Dendritic cell treated with granulocyte-macrophage colony-stimulating factor and Interleukin-4, amounts not matched to agents 40 ng/mL and 50 ng/mL, for 4 days (primary cell): ENCODE data around the gene LIN28B.
"Not testable (repeated sequence)": the region's sequence is repeated elsewhere in the genome, so short reads cannot be mapped to it uniquely, and the experiment has no call there.

Source experiments
- H3K27ac Mint-ChIP-seq: one replicate; pipeline ENCODE4 v1.8.0; 2022; ENCODE audit warnings: mild to moderate bottlenecking, mixed read lengths
- H3K27me3 Mint-ChIP-seq: one replicate; pipeline ENCODE4 v1.8.0; 2022; ENCODE audit warnings: mild to moderate bottlenecking, mixed read lengths
- H3K36me3 Mint-ChIP-seq: one replicate; pipeline ENCODE4 v1.8.0; 2022; ENCODE audit warnings: low read depth, mixed read lengths
- H3K4me1 Mint-ChIP-seq: one replicate; pipeline ENCODE4 v1.8.0; 2022; ENCODE audit warnings: low read depth, mixed read lengths
- H3K4me3 Mint-ChIP-seq: one replicate; pipeline ENCODE4 v1.8.0; 2022; ENCODE audit warnings: mild to moderate bottlenecking, moderate library complexity, mixed read lengths
- H3K9me3 Mint-ChIP-seq: one replicate; pipeline ENCODE4 v1.8.0; 2022; ENCODE audit warnings: mixed read lengths
- intact Hi-C: fragments of 100-400 bp; cut with micrococcal nuclease; formaldehyde crosslinking; loops from one replicate; pipeline ENCODE4 v1.15.0; 2022

Gene LIN28B

DNA sequence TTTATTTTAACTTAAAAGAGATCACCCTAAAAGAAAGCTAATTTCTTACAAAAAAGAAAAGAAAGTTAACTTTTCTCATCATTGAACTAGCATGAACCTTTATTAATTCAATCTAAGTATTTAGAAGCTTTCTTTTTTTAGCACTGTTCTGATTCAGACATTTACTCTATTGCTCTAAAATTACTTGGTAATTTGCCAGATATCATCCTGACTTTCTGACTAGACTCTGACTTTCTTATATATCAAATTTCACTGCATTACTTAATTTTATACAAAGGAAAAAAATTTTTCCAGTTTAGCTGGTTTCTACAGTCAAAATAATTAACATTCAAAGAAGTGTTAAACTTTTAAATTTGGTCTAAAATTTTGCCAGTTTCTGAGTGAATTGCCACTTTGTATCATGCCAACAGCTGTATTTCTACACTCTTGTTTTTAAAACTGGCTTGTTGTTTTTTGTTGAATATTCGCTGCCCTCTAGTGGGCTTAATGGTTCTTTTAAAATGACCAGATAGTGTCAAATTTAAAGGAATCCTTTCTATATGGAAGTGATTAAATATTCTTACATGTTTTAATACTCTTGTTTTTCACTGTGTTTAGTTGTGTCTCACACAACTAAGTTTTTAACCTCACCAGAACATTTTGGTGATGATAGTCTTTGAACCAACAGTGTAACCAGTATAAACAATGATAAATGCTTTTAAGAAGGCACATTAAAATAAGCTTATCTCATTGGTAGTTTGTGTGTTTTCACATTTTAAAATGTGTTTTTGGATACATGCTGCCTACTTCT, 120.9 kb downstream of the LIN28B start:
- H3K4me1 Mint-ChIP-seq: no peaks in the 10 kb centered on the region
- no peaks in the 10 kb centered on the region for H3K36me3 Mint-ChIP-seq
- H3K4me3 Mint-ChIP-seq: no peak overlapping the region
- H3K27ac Mint-ChIP-seq: no peak overlapping the region
- intact Hi-C loops: loop anchor here (5.0 kb wide), 2 partner anchors 135 to 285 kb away; no protein-coding TSS in a partner anchor
- H3K27me3 Mint-ChIP-seq: no peaks in the 10 kb centered on the region
- H3K9me3 Mint-ChIP-seq: no peaks in the 10 kb centered on the region

DNA sequence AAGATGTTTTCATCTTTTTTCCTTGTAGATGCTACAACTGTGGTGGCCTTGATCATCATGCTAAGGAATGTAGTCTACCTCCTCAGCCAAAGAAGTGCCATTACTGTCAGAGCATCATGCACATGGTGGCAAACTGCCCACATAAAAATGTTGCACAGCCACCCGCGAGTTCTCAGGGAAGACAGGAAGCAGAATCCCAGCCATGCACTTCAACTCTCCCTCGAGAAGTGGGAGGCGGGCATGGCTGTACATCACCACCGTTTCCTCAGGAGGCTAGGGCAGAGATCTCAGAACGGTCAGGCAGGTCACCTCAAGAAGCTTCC, 121.4 kb downstream of the LIN28B start:
- H3K36me3 Mint-ChIP-seq: no peaks in the 10 kb centered on the region
- no peak overlapping the region for H3K4me3 Mint-ChIP-seq
- H3K4me1 Mint-ChIP-seq: no peaks in the 10 kb centered on the region
- H3K9me3 Mint-ChIP-seq: no peaks in the 10 kb centered on the region
- H3K27me3 Mint-ChIP-seq: no peaks in the 10 kb centered on the region
- H3K27ac Mint-ChIP-seq: no peak overlapping the region
- intact Hi-C loops: loop anchor here (5.0 kb wide), 2 partner anchors 136 to 286 kb away; no protein-coding TSS in a partner anchor

DNA sequence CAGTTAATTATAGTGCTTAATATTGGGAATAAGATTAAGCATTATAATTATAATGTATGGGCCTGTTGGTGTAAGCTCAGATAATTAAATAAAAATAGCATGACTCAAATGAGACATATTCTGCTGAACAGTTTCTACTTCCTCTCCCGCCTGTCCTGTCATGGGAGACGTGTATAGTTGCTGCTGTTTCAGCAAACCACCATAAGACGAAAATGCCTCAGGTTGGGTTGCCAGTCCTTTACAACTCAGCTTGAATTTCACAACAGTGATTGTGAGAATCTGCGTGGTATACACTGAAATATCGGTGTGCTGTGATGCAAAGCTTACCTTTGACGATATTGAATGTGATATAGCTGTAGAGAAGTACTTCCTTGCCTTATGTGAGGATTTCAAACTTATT, 123.4 kb downstream of the LIN28B start:
- no peak overlapping the region for H3K4me3 Mint-ChIP-seq
- H3K9me3 Mint-ChIP-seq: no peaks in the 10 kb centered on the region
- no peaks in the 10 kb centered on the region for H3K4me1 Mint-ChIP-seq
- H3K27me3 Mint-ChIP-seq: no peaks in the 10 kb centered on the region
- intact Hi-C loops: no loop called here
- H3K36me3 Mint-ChIP-seq: no peaks in the 10 kb centered on the region
- H3K27ac Mint-ChIP-seq: no peak overlapping the region

DNA sequence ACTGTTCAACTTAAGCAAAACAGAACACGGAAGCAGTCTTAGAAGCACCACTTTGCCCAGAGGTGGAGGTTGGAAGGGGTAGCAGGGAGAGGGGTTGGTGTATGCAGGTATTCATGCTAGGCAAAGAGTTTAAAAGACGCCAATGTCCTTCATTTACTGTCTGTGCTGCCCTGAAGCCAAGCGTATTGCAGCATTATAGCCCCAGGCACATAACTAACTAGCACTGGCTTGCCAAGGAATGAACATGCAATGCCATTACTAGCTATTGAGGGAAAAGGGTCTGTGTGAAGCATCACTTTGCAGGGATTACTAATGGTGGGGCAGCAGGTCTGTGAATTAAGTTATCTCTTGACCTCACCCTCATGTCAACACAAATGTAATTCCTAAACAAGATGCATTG, 124.8 kb downstream of the LIN28B start:
- H3K4me1 Mint-ChIP-seq, H3K4me3 Mint-ChIP-seq, H3K36me3 Mint-ChIP-seq, intact Hi-C loops, H3K27me3 Mint-ChIP-seq, H3K27ac Mint-ChIP-seq, H3K9me3 Mint-ChIP-seq: not testable (repeated sequence)

DNA sequence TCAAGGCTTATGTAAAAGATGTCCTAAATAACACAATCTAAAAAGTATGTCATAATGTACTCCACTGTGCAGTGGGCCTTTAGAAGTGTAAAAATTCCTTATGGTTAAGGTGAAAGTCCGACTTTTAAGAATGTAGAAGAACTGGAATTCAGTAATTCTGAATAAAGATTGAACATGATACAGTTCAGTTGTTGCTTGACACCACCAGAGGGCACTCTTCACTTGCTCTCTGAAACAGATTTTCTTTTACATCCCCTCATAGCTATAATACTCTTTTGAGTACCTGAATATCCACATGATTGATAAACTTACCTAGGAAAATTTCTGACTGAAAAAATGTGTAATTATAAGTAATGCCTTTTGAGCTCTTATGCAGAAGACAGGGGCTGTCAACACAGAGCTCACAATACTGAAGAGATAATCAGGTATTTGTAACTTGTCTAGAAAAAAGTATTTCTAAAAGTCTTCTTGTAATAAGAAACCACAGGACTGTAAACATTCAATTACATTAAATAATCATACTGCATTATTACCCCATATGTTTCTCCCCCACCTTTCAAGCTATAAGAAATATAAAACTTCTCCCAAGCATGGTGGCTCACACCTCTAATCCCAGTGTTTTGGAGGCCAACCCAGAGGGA, 130.8 kb downstream of the LIN28B start:
- H3K27me3 Mint-ChIP-seq: peaks cover 4% of the 10 kb centered on the region
- no peaks in the 10 kb centered on the region for H3K36me3 Mint-ChIP-seq
- H3K27ac Mint-ChIP-seq: no peak overlapping the region
- no peak overlapping the region for H3K4me3 Mint-ChIP-seq
- H3K9me3 Mint-ChIP-seq: no peaks in the 10 kb centered on the region
- H3K4me1 Mint-ChIP-seq: peaks cover 6% of the 10 kb centered on the region
- intact Hi-C loops: loop anchor here (1.0 kb wide), 1 partner anchor 337 kb away; no protein-coding TSS in a partner anchor

DNA sequence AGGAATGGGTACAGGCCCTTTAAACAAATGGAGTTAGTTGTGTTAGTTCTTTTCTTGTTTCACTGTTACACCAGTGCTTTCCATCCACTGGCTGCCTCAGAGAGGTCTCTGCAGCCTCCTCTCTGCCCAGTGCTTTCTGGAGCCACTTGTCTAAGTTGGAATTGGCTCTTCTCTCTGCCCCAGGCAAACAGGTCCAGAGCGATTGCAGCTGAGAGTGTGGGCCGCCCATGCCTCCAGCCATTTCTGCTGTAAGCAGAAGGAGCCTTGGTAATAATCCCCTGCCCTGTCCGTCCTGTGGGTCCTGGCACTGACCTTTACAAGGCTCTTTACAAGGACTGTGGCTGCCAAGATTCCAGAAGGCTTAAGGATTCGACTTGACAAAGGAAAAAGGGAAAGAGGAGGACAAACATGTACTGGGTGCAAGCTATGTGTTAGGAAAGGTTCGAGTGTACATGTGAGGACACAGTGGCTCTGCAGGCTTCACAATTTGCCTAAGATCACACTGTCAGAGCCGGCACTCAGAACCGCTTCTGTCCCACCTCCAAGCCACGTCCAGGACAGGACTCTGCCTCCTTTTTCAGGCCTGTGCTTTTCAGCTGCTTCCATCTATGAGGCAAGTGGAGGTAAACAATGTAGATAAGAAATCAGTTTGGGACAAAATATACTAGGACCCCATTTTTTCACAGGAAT, 134.4 kb downstream of the LIN28B start:
- no peaks in the 10 kb centered on the region for H3K9me3 Mint-ChIP-seq
- H3K4me3 Mint-ChIP-seq: no peak overlapping the region
- H3K4me1 Mint-ChIP-seq: peaks cover 6% of the 10 kb centered on the region
- intact Hi-C loops: no loop called here
- H3K27me3 Mint-ChIP-seq: peaks cover 3% of the 10 kb centered on the region
- H3K36me3 Mint-ChIP-seq: no peaks in the 10 kb centered on the region
- H3K27ac Mint-ChIP-seq: no peak overlapping the region

DNA sequence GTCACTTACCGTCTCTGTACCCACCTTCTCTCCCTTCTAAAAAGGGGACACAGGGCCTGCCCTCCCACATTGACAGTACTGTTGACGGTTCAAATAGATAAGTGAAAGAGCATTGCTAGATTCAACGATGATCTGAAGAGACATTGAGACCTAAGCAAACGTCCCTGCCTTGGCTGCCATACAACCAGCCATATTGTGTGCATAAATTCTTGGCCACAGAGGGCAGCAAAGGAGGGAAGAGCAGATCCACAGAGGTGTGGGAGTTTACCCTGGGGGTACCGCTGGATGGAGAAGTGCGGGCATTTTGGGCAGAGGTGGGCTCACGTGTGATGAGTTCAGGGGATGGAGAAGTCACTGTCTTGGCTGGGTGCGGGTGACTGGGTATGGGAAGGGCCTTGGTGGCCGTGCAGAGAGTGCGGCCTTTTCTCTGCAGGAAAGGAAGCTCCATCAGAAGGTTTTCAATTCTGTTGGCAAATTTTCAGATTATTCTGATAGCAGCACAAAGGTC, 137.3 kb downstream of the LIN28B start:
- intact Hi-C loops: no loop called here
- Mint-ChIP-seq H3K4me1 (peaks cover 6% of the 10 kb centered on the region), H3K27me3 (no peaks in the 10 kb centered on the region), H3K4me3 (no peak overlapping the region), H3K9me3 (no peaks in the 10 kb centered on the region), H3K36me3 (no peaks in the 10 kb centered on the region), H3K27ac (no peak overlapping the region)

DNA sequence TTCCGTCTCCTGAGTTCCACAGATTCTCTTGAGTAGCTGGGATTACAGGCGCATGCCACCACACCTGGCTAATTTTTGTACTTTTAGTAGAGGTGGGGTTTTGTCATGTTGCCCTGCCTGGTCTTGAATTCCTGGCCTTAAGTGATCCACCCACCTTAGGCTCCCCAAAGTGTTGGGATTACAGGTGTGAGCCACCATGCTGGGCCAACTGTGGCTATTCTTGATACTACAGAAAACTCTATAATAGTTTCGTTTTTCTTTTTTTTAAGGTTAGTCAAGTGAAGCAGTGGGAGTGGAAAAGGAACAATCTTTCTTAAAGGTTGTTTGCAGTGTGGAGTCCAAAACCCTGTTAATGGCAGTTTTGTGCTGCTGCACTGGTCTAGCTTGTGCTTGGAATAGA, 138.2 kb downstream of the LIN28B start:
- Mint-ChIP-seq H3K27me3 (no peaks in the 10 kb centered on the region), H3K27ac (no peak overlapping the region), H3K9me3 (no peaks in the 10 kb centered on the region), H3K4me3 (no peak overlapping the region), H3K36me3 (no peaks in the 10 kb centered on the region), H3K4me1 (peaks cover 6% of the 10 kb centered on the region)
- intact Hi-C loops: no loop called here

DNA sequence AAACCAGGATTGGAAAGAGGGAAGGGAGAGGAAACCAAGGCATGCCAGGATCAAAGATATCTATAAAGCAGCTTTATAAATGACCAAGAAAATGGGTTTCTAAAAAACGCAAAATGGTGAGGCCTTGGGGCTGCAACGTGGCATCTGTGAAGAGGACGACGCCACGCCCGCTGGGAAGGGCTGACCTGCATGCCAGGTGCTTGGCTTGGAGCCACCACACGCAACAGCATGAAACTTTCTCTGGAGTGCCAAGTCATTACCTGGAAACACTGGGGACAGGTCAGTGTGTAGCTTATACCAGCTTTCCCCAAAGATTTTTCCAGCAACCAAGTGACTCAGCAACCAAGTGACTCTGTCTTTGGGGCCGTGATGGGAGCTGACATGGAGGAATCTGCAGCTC, 140.4 kb downstream of the LIN28B start:
- Mint-ChIP-seq H3K9me3 (no peaks in the 10 kb centered on the region), H3K4me3 (no peak overlapping the region), H3K27me3 (no peaks in the 10 kb centered on the region), H3K27ac (no peak overlapping the region), H3K36me3 (no peaks in the 10 kb centered on the region), H3K4me1 (no peaks in the 10 kb centered on the region)
- intact Hi-C loops: no loop called here

DNA sequence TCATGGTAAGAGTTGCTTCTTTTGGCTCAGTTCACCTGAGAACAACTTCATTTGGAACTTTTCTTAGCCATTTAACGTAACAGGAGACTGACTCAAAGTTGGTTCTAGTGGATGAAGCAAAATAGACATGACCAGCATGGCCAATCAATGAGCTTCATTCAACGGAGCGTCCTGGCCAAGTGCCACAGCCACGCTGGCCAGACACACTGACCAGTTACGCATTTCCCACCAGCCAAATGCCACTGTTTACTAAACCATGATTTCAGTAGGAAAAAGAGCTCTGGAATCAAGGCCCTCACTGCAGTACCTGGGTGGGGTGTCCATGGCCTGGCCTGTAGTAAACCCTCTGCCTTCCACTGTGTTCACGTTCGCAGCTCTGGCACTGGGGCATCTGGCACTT, 142.5 kb downstream of the LIN28B start:
- intact Hi-C loops: no loop called here
- Mint-ChIP-seq H3K36me3 (no peaks in the 10 kb centered on the region), H3K4me3 (no peak overlapping the region), H3K27me3 (no peaks in the 10 kb centered on the region), H3K9me3 (no peaks in the 10 kb centered on the region), H3K4me1 (no peaks in the 10 kb centered on the region), H3K27ac (no peak overlapping the region)

DNA sequence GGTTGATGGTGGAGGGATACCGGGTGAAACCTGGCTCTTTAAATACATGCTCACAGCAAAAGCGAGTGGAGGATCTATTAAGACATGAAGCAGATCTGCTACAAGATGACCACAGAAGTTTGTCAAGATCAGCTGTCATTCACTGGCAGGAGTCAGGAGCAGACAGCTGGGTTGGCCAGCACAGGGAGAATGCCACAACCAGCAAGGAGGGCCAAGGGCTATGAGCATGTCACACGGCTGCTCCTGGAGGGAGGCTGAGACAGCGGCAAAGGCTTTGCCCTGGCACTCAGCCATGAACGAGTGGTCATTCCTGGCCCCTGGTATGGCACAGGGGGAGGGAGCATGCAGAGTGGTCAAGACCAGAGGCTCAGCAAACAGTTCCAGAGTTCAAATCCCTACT, 145.3 kb downstream of the LIN28B start:
- Mint-ChIP-seq H3K27ac (no peak overlapping the region), H3K9me3 (no peaks in the 10 kb centered on the region), H3K36me3 (no peaks in the 10 kb centered on the region), H3K27me3 (no peaks in the 10 kb centered on the region), H3K4me1 (no peaks in the 10 kb centered on the region), H3K4me3 (no peak overlapping the region)
- intact Hi-C loops: no loop called here

DNA sequence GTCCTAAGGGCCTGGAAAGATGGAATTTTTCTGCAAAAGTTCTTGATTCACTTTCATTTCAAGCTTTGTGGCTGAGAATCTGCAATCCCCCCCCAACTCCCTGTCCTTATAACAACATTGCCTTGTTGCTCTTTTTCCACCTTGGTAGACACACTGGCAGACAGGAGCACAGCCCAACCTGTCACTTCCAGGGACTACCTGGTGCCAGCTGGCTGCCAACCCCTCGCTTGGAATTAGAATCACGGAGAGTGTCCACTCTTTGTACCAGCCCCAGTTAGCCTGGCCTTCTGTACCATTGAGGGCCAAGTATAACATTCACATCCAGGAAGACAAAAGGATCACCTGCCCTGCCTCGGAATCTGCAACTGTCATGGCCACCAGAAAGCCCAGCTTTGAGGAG, 148.2 kb downstream of the LIN28B start:
- H3K36me3 Mint-ChIP-seq: no peaks in the 10 kb centered on the region
- H3K27me3 Mint-ChIP-seq: peaks cover 4% of the 10 kb centered on the region
- H3K4me3 Mint-ChIP-seq: no peak overlapping the region
- H3K4me1 Mint-ChIP-seq: no peaks in the 10 kb centered on the region
- no peaks in the 10 kb centered on the region for H3K9me3 Mint-ChIP-seq
- H3K27ac Mint-ChIP-seq: no peak overlapping the region
- intact Hi-C loops: no loop called here

DNA sequence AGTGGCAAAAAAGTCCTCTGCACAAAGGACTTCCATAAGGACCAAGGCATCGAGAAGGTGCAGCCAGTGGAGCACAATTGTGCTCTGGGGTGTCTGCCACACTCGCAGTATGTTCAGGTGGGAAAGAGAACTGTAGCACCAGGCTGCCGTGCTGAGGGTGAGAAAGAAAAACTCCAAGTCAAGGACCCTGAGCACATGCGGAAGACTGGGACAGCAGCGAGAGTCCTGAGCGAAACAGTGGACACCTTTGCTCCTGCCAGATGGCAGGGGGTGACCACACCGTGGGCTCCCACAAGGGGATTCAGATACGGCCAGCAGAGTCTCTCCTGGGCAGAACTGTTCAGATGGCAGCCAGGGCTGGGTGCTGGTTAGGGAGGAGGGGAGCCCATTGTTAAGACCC, 149.4 kb downstream of the LIN28B start:
- H3K36me3 Mint-ChIP-seq: no peaks in the 10 kb centered on the region
- no peak overlapping the region for H3K27ac Mint-ChIP-seq
- no peaks in the 10 kb centered on the region for H3K4me1 Mint-ChIP-seq
- H3K27me3 Mint-ChIP-seq: peaks cover 4% of the 10 kb centered on the region
- intact Hi-C loops: no loop called here
- no peak overlapping the region for H3K4me3 Mint-ChIP-seq
- H3K9me3 Mint-ChIP-seq: no peaks in the 10 kb centered on the region

DNA sequence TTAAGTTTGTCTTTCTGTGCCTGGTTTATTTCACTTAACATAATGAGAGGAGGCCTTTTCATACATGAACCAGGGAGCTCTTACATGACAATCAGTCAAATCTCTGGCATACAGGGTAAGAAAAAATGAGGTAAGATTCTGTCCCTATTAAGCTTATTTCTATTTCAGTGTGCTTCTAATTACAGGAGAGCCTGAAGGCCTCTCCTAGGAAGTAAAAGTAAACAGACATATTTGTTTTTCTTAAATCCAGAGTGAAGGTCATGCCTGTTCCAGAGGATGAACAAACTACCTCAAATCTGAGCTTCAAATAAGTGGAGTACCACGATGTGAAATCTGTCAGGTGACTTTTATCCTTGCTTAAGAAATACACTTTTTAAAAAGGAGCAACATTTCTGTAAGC, 150.3 kb downstream of the LIN28B start:
- Mint-ChIP-seq H3K27ac (no peak overlapping the region), H3K4me1 (no peaks in the 10 kb centered on the region), H3K36me3 (no peaks in the 10 kb centered on the region), H3K27me3 (peaks cover 4% of the 10 kb centered on the region), H3K4me3 (no peak overlapping the region), H3K9me3 (no peaks in the 10 kb centered on the region)
- intact Hi-C loops: no loop called here
